ENCODE results near the gene MYCN. TPM values are rescaled to one million over a fixed set of nuclear protein-coding genes. Genes with fewer than 3 reads are reported as not detected.

The MYCN gene
- total and polyA plus RNA-seq, 4 donors = 0.16 to 1.3 TPM; not detected in 2

DNA sequence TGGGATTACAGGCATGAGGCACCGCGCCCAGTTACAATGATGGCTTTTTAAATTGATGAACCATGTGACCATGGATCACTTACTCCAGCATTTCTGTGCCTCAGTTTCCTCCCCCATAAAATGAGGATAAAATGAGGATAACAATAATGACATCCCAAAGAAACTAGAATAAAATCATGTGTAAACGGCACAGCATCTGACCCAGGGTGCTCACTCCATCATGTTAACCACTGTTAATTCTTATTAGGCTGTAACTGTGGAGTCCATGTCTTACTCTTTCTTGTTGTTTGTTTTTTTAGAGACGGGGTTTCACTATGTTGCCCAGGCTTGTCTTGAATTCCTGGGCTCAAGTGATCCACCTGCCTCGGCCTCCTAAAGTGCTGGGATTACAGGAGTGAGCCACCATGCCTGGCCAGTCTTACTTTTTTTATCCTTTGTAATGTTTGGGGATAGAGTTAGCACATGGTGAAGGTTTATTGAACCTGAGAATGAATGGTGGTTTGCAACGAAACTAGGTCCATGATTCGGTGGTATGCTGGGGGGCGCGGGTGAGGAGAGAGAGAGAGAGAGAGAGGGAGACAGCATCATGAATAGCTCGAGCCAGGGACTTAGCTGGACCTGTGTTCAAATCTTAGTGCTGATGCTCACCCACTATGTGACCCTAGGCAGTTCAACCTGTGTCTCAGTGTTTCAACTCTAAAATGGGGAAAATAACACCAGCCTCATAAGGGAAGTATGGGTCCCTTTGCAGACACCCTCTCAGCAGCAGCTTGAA, 52.3 kb downstream of the MYCN start:
- H3K4me3 ChIP-seq (ENCODE audit: low read depth in 1 of 3, low read length in 3 of 3) = no peak overlapping the region
- 87% methylated on average over 10 of the region's 10 CpGs for WGBS
- H3K27me3 ChIP-seq (ENCODE audit: control insufficient read depth in 4 of 4, insufficient read depth in 4 of 4, low read length in 3 of 4) = no peaks in the 10 kb centered on the region
- no peak overlapping the region for H3K27ac ChIP-seq (ENCODE audit: low read depth in 1 of 2, low read length in 2 of 2)
- no peak overlapping the region for H3K9ac ChIP-seq (ENCODE audit: low read depth in 1 of 2, low read length in 2 of 2)
- H3K4me1 ChIP-seq (ENCODE audit: control insufficient read depth in 4 of 4, insufficient read depth in 4 of 4, low read length in 3 of 4) = no peaks in the 10 kb centered on the region
- H3K9me3 ChIP-seq (ENCODE audit: control insufficient read depth in 4 of 4, low read length in 3 of 4) = no peaks in the 10 kb centered on the region
- TF ChIP-seq JUND (IDR thresholded peaks at IDR 0.05) (no peak), FOXA2 (IDR thresholded peaks at IDR 0.05) (no peak), FOXA1 (IDR thresholded peaks at IDR 0.05) (no peak), NR2F2 (IDR thresholded peaks at IDR 0.05) (no peak), YY1 (IDR thresholded peaks at IDR 0.05) (no peak), HNF4G (IDR thresholded peaks at IDR 0.05) (no peak), GABPA (IDR thresholded peaks at IDR 0.05 in 1 of 2, conservative IDR thresholded peaks at IDR 0.05 in 1 of 2) (no peak), HNF4A (conservative IDR thresholded peaks at IDR 0.05) (no peak), SP1 (IDR thresholded peaks at IDR 0.05) (no peak)
- TF ChIP-seq, protein P1, sequence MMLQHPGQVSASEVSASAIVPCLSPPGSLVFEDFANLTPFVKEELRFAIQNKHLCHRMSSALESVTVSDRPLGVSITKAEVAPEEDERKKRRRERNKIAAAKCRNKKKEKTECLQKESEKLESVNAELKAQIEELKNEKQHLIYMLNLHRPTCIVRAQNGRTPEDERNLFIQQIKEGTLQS (IDR thresholded peaks at IDR 0.05) = no peak
- TF ChIP-seq, protein P2, sequence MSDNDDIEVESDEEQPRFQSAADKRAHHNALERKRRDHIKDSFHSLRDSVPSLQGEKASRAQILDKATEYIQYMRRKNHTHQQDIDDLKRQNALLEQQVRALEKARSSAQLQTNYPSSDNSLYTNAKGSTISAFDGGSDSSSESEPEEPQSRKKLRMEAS (IDR thresholded peaks at IDR 0.05) = no peak
- TF ChIP-seq, protein P3, sequence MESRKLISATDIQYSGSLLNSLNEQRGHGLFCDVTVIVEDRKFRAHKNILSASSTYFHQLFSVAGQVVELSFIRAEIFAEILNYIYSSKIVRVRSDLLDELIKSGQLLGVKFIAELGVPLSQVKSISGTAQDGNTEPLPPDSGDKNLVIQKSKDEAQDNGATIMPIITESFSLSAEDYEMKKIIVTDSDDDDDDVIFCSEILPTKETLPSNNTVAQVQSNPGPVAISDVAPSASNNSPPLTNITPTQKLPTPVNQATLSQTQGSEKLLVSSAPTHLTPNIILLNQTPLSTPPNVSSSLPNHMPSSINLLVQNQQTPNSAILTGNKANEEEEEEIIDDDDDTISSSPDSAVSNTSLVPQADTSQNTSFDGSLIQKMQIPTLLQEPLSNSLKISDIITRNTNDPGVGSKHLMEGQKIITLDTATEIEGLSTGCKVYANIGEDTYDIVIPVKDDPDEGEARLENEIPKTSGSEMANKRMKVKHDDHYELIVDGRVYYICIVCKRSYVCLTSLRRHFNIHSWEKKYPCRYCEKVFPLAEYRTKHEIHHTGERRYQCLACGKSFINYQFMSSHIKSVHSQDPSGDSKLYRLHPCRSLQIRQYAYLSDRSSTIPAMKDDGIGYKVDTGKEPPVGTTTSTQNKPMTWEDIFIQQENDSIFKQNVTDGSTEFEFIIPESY (IDR thresholded peaks at IDR 0.05) = no peak
- TF ChIP-seq, protein P4, sequence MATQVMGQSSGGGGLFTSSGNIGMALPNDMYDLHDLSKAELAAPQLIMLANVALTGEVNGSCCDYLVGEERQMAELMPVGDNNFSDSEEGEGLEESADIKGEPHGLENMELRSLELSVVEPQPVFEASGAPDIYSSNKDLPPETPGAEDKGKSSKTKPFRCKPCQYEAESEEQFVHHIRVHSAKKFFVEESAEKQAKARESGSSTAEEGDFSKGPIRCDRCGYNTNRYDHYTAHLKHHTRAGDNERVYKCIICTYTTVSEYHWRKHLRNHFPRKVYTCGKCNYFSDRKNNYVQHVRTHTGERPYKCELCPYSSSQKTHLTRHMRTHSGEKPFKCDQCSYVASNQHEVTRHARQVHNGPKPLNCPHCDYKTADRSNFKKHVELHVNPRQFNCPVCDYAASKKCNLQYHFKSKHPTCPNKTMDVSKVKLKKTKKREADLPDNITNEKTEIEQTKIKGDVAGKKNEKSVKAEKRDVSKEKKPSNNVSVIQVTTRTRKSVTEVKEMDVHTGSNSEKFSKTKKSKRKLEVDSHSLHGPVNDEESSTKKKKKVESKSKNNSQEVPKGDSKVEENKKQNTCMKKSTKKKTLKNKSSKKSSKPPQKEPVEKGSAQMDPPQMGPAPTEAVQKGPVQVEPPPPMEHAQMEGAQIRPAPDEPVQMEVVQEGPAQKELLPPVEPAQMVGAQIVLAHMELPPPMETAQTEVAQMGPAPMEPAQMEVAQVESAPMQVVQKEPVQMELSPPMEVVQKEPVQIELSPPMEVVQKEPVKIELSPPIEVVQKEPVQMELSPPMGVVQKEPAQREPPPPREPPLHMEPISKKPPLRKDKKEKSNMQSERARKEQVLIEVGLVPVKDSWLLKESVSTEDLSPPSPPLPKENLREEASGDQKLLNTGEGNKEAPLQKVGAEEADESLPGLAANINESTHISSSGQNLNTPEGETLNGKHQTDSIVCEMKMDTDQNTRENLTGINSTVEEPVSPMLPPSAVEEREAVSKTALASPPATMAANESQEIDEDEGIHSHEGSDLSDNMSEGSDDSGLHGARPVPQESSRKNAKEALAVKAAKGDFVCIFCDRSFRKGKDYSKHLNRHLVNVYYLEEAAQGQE (IDR thresholded peaks at IDR 0.05) = no peak
- TF ChIP-seq, protein P5, sequence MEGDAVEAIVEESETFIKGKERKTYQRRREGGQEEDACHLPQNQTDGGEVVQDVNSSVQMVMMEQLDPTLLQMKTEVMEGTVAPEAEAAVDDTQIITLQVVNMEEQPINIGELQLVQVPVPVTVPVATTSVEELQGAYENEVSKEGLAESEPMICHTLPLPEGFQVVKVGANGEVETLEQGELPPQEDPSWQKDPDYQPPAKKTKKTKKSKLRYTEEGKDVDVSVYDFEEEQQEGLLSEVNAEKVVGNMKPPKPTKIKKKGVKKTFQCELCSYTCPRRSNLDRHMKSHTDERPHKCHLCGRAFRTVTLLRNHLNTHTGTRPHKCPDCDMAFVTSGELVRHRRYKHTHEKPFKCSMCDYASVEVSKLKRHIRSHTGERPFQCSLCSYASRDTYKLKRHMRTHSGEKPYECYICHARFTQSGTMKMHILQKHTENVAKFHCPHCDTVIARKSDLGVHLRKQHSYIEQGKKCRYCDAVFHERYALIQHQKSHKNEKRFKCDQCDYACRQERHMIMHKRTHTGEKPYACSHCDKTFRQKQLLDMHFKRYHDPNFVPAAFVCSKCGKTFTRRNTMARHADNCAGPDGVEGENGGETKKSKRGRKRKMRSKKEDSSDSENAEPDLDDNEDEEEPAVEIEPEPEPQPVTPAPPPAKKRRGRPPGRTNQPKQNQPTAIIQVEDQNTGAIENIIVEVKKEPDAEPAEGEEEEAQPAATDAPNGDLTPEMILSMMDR (IDR thresholded peaks at IDR 0.05; ENCODE audit: low read depth, low read length, missing input control) = no peak
- no peaks in the 10 kb centered on the region for H3K36me3 ChIP-seq (ENCODE audit: control insufficient read depth in 4 of 4, insufficient read depth in 3 of 4, low read depth in 1 of 4, low read length in 3 of 4)
- DNase-seq (ENCODE audit: low spot score) = no peak

DNA sequence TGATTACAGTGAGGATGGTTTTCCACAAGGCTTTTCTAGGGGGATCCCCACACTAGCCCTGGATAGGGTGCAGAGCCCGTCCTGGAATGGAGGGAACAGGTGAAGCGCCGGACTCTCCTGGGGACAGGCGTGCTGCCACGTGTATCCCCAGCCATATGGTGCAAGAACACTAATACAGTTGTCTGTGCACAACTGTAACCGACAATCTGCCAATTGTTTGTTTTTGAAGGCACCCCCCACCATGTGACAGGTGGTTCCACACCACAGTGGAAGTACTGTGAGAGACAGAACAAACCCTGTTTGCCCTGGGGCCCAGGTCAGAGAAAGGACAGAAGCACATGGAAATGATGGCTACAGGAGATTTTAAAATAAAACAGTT, 52.9 kb downstream of the MYCN start:
- no peak overlapping the region for H3K9ac ChIP-seq (ENCODE audit: low read depth in 1 of 2, low read length in 2 of 2)
- 78% methylated on average over 6 of the region's 6 CpGs for WGBS
- TF ChIP-seq FOXA2 (IDR thresholded peaks at IDR 0.05) (no peak), RXRA (IDR thresholded peaks at IDR 0.05) (no peak), FOXA1 (IDR thresholded peaks at IDR 0.05) (no peak), JUND (IDR thresholded peaks at IDR 0.05) (no peak), RAD21 (IDR thresholded peaks at IDR 0.05) (no peak)
- TF ChIP-seq, protein P1 (IDR thresholded peaks at IDR 0.05) = no peak
- TF ChIP-seq, protein P4 (IDR thresholded peaks at IDR 0.05) = no peak
- TF ChIP-seq, protein P3 (IDR thresholded peaks at IDR 0.05) = no peak
- TF ChIP-seq, protein P2 (IDR thresholded peaks at IDR 0.05) = no peak

More for the DNA sequence above, 52.9 kb downstream of the MYCN start:
- Histone ChIP-seq H3K27me3 (ENCODE audit: control insufficient read depth in 4 of 4, insufficient read depth in 4 of 4, low read length in 3 of 4) (no peaks in the 10 kb centered on the region), H3K9me3 (ENCODE audit: control insufficient read depth in 4 of 4, low read length in 3 of 4) (no peaks in the 10 kb centered on the region), H3K27ac (ENCODE audit: low read depth in 1 of 2, low read length in 2 of 2) (no peak overlapping the region), H3K36me3 (ENCODE audit: control insufficient read depth in 4 of 4, insufficient read depth in 3 of 4, low read depth in 1 of 4, low read length in 3 of 4) (no peaks in the 10 kb centered on the region), H3K4me3 (ENCODE audit: low read depth in 1 of 3, low read length in 3 of 3) (no peak overlapping the region), H3K4me1 (ENCODE audit: control insufficient read depth in 4 of 4, insufficient read depth in 4 of 4, low read length in 3 of 4) (no peaks in the 10 kb centered on the region)
- no peak for DNase-seq (ENCODE audit: low spot score)
